IgD-negative memory B cell (primary cell): ENCODE data around the gene NINL. TPM values are rescaled to one million over a fixed set of nuclear protein-coding genes. Genes with fewer than 3 reads are reported as not detected.
"Not testable (repeated sequence)": the region's sequence is repeated elsewhere in the genome, so short reads cannot be mapped to it uniquely, and the experiment has no call there.

ENCODE experiments used
- H3K27ac Mint-ChIP-seq, 3 donors: one replicate each; pipeline ENCODE4 v1.8.0; 2020 to 2022; ENCODE audit warnings: mild to moderate bottlenecking in 3 of 3, mixed read lengths in 3 of 3, moderate library complexity in 1 of 3
- H3K27me3 Mint-ChIP-seq: one replicate; pipeline ENCODE4 v1.8.0; 2021; ENCODE audit warnings: mixed read lengths
- H3K36me3 Mint-ChIP-seq: one replicate; pipeline ENCODE4 v1.8.0; 2020; ENCODE audit warnings: mild to moderate bottlenecking, mixed read lengths
- H3K4me1 Mint-ChIP-seq, 3 donors: one replicate each; pipeline ENCODE4 v1.8.0; 2020 to 2022; ENCODE audit warnings: mixed read lengths in 3 of 3, mild to moderate bottlenecking in 1 of 3
- H3K4me3 Mint-ChIP-seq, 4 donors: one replicate each; pipeline ENCODE4 v1.8.0; 2020 to 2022; ENCODE audit warnings: mild to moderate bottlenecking in 4 of 4, mixed read lengths in 4 of 4, moderate library complexity in 3 of 4
- H3K9me3 Mint-ChIP-seq, 3 donors: one replicate each; pipeline ENCODE4 v1.8.0; 2020 to 2021; ENCODE audit warnings: mixed read lengths in 3 of 3, mild to moderate bottlenecking in 1 of 3
- polyA plus RNA-seq: library from polyadenylated mRNA; unstranded; fragments of 300-500 nt; fragmentation: Illumina TruSeq; gene quantifications from one replicate; pipeline ENCODE4 v1.2.3, GENCODE V29; 2021

The NINL gene
- polyA plus RNA-seq, 1 donor from 2014 or later, result 1.8 TPM

- no peak overlapping the region for H3K27ac Mint-ChIP-seq
- H3K9me3 Mint-ChIP-seq, result no peaks in the 10 kb centered on the region
- peaks cover 2% of the 10 kb centered on the region for H3K36me3 Mint-ChIP-seq
- no peak overlapping the region for H3K4me3 Mint-ChIP-seq
- H3K27me3 Mint-ChIP-seq, result peaks cover 1% of the 10 kb centered on the region
- H3K4me1 Mint-ChIP-seq, result no peaks in the 10 kb centered on the region
Observed at GRCh38 chr20:25476106-25477013, 109.0 kb downstream of the NINL start.

GRCh38 chr20:25473297-25473696, 112.0 kb downstream of the NINL start:
- not testable (repeated sequence) for H3K4me3 Mint-ChIP-seq, H3K9me3 Mint-ChIP-seq, H3K36me3 Mint-ChIP-seq, H3K4me1 Mint-ChIP-seq, H3K27ac Mint-ChIP-seq, H3K27me3 Mint-ChIP-seq

- Mint-ChIP-seq H3K36me3 (peaks cover 3% of the 10 kb centered on the region), H3K9me3 (no peaks in the 10 kb centered on the region), H3K27me3 (no peaks in the 10 kb centered on the region), H3K27ac (no peak overlapping the region), H3K4me1 (no peaks in the 10 kb centered on the region), H3K4me3 (no peak overlapping the region)
Observed at GRCh38 chr20:25471020-25471419, 114.3 kb downstream of the NINL start.

GRCh38 chr20:25470045-25470444, 115.3 kb downstream of the NINL start:
- no peak overlapping the region for H3K27ac Mint-ChIP-seq
- H3K36me3 Mint-ChIP-seq, result peaks cover 3% of the 10 kb centered on the region
- H3K9me3 Mint-ChIP-seq, result no peaks in the 10 kb centered on the region
- no peak overlapping the region for H3K4me3 Mint-ChIP-seq
- no peaks in the 10 kb centered on the region for H3K27me3 Mint-ChIP-seq
- no peaks in the 10 kb centered on the region for H3K4me1 Mint-ChIP-seq

GRCh38 chr20:25469558-25469957, 115.8 kb downstream of the NINL start:
- no peak overlapping the region for H3K4me3 Mint-ChIP-seq
- no peak overlapping the region for H3K27ac Mint-ChIP-seq
- H3K4me1 Mint-ChIP-seq, result no peaks in the 10 kb centered on the region
- H3K27me3 Mint-ChIP-seq, result no peaks in the 10 kb centered on the region
- H3K36me3 Mint-ChIP-seq, result peaks cover 4% of the 10 kb centered on the region
- no peaks in the 10 kb centered on the region for H3K9me3 Mint-ChIP-seq

GRCh38 chr20:25468126-25469075, 116.9 kb downstream of the NINL start:
- Mint-ChIP-seq H3K4me3 (no peak overlapping the region), H3K9me3 (no peaks in the 10 kb centered on the region), H3K27me3 (peaks cover 4% of the 10 kb centered on the region), H3K4me1 (no peaks in the 10 kb centered on the region), H3K27ac (no peak overlapping the region), H3K36me3 (peaks cover 8% of the 10 kb centered on the region)

- H3K27ac Mint-ChIP-seq, result no peak overlapping the region
- no peaks in the 10 kb centered on the region for H3K9me3 Mint-ChIP-seq
- no peak overlapping the region for H3K4me3 Mint-ChIP-seq
Observed at GRCh38 chr20:25467441-25467840, 117.9 kb downstream of the NINL start.

GRCh38 chr20:25466846-25467245, 118.5 kb downstream of the NINL start:
- no peak overlapping the region for H3K4me3 Mint-ChIP-seq
- H3K36me3 Mint-ChIP-seq, result peaks cover 8% of the 10 kb centered on the region
- peaks cover 4% of the 10 kb centered on the region for H3K27me3 Mint-ChIP-seq
- H3K9me3 Mint-ChIP-seq, result no peaks in the 10 kb centered on the region
- H3K4me1 Mint-ChIP-seq, result peaks cover 0 to 1% (median 0%) of the 10 kb centered on the region in 3 donors
- H3K27ac Mint-ChIP-seq, result no peak overlapping the region

More at GRCh38 chr20:25467441-25467840, 117.9 kb downstream of the NINL start:
- Mint-ChIP-seq H3K27me3 (peaks cover 4% of the 10 kb centered on the region), H3K36me3 (peaks cover 8% of the 10 kb centered on the region), H3K4me1 (no peaks in the 10 kb centered on the region)

GRCh38 chr20:25465243-25466135, 119.8 kb downstream of the NINL start:
- no peak overlapping the region for H3K27ac Mint-ChIP-seq
- H3K9me3 Mint-ChIP-seq, result no peaks in the 10 kb centered on the region
- peaks cover 0 to 3% (median 3%) of the 10 kb centered on the region in 3 donors for H3K4me1 Mint-ChIP-seq
- H3K36me3 Mint-ChIP-seq, result peaks cover 6% of the 10 kb centered on the region
- H3K4me3 Mint-ChIP-seq, result no peak overlapping the region
- peaks cover 4% of the 10 kb centered on the region for H3K27me3 Mint-ChIP-seq

- Mint-ChIP-seq H3K27ac (no peak overlapping the region), H3K4me1 (peaks cover 0 to 3% (median 3%) of the 10 kb centered on the region in 3 donors), H3K27me3 (peaks cover 4% of the 10 kb centered on the region), H3K9me3 (no peaks in the 10 kb centered on the region), H3K36me3 (peaks cover 6% of the 10 kb centered on the region), H3K4me3 (no peak overlapping the region)
Observed at GRCh38 chr20:25464501-25465242, 120.7 kb downstream of the NINL start.

GRCh38 chr20:25461786-25462545, 123.4 kb downstream of the NINL start:
- H3K27ac Mint-ChIP-seq, result no peak overlapping the region
- H3K27me3 Mint-ChIP-seq, result peaks cover 4% of the 10 kb centered on the region
- peaks cover 0 to 3% (median 3%) of the 10 kb centered on the region in 3 donors for H3K4me1 Mint-ChIP-seq
- no peaks in the 10 kb centered on the region for H3K9me3 Mint-ChIP-seq
- peak overlapping the region in 1 of 4 donors; percentile 60 for H3K4me3 Mint-ChIP-seq
- H3K36me3 Mint-ChIP-seq, result peaks cover 4% of the 10 kb centered on the region

GRCh38 chr20:25461281-25461650, 124.1 kb downstream of the NINL start:
- no peak overlapping the region for H3K27ac Mint-ChIP-seq
- H3K36me3 Mint-ChIP-seq, result peaks cover 4% of the 10 kb centered on the region
- H3K27me3 Mint-ChIP-seq, result peaks cover 4% of the 10 kb centered on the region
- no peak overlapping the region for H3K4me3 Mint-ChIP-seq
- H3K9me3 Mint-ChIP-seq, result no peaks in the 10 kb centered on the region
- H3K4me1 Mint-ChIP-seq, result peaks cover 0 to 3% (median 3%) of the 10 kb centered on the region in 3 donors

GRCh38 chr20:25460566-25461280, 124.6 kb downstream of the NINL start:
- H3K27me3 Mint-ChIP-seq, result peaks cover 4% of the 10 kb centered on the region
- H3K4me3 Mint-ChIP-seq, result no peak overlapping the region
- H3K36me3 Mint-ChIP-seq, result peaks cover 4% of the 10 kb centered on the region
- peaks cover 0 to 3% (median 3%) of the 10 kb centered on the region in 3 donors for H3K4me1 Mint-ChIP-seq
- H3K9me3 Mint-ChIP-seq, result no peaks in the 10 kb centered on the region
- no peak overlapping the region for H3K27ac Mint-ChIP-seq
